Measurements from ENCODE around the gene ZFHX2. TPM values are rescaled to one million over a fixed set of nuclear protein-coding genes. Genes with fewer than 3 reads are reported as not detected.
A peak's percentile ranks its signal among the peaks of the same experiment; 100 is the strongest.

The ZFHX2 gene
- total and polyA plus RNA-seq, 2 of the 13 experiments (the other 11 are each of a cell fraction or from before 2014, with no cell fraction given): 0.17 to 0.44 TPM

DNA sequence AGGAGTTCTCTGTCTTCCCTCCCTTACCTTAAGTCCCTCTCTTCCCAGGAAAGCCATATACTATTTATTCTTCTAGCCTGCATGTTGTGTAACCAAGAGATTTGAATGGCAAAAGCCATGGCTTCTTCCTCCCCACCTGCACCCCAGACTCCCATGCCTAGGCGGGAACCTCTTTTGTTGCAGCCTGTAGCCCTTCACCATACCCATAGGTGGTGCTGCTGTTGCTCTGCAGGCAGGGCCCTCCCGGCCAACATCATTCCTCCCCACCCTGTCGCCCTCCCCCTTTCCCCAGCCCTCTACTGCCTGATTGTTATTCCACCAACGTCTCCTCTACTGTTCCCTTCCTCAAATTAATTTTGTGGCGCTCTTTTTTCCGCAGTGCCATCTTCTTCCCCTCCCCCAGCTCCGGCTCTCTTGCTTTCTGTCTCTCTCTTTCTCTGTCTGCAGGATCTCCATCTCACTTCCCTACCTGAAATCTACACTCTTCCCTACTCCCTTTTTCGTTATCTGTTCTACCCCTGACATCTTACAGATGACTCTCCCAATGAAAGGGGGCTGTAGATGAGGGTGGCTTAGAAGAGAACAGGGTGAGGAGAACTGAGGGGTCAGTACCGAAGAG, 68.2 kb downstream of the ZFHX2 start (continued):
- TF ChIP-seq, protein P1, sequence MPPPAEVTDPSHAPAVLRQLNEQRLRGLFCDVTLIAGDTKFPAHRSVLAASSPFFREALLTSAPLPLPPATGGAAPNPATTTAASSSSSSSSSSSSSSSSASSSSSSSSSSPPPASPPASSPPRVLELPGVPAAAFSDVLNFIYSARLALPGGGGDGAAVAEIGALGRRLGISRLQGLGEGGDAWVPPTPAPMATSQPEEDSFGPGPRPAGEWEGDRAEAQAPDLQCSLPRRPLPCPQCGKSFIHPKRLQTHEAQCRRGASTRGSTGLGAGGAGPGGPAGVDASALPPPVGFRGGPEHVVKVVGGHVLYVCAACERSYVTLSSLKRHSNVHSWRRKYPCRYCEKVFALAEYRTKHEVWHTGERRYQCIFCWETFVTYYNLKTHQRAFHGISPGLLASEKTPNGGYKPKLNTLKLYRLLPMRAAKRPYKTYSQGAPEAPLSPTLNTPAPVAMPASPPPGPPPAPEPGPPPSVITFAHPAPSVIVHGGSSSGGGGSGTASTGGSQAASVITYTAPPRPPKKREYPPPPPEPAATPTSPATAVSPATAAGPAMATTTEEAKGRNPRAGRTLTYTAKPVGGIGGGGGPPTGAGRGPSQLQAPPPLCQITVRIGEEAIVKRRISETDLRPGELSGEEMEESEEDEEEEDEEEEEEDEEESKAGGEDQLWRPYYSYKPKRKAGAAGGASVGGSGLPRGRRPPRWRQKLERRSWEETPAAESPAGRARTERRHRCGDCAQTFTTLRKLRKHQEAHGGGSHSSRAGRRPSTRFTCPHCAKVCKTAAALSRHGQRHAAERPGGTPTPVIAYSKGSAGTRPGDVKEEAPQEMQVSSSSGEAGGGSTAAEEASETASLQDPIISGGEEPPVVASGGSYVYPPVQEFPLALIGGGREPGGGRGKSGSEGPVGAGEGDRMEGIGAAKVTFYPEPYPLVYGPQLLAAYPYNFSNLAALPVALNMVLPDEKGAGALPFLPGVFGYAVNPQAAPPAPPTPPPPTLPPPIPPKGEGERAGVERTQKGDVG (CRISPR knock-in tag; IDR thresholded peaks at IDR 0.05; ENCODE audit: borderline replicate concordance): no peak
- TF ChIP-seq ZNF10 (CRISPR knock-in tag; IDR thresholded peaks at IDR 0.05; ENCODE audit: borderline replicate concordance, low read depth) (no peak), EED (CRISPR knock-in tag; IDR thresholded peaks at IDR 0.05) (no peak), ZNF619 (CRISPR knock-in tag; IDR thresholded peaks at IDR 0.05) (0 out of 2 replicates have a peak, but pooled peaks have one; percentile 44), JUNB (CRISPR knock-in tag; IDR thresholded peaks at IDR 0.05; ENCODE audit: borderline replicate concordance) (0 out of 2 replicates have a peak, but pooled peaks have one; percentile 58), CBX2 (IDR thresholded peaks at IDR 0.05; ENCODE audit: low read depth, low read length) (no peak), CBX2 (CRISPR knock-in tag; IDR thresholded peaks at IDR 0.05; ENCODE audit: low read depth) (no peak), ISL2 (CRISPR knock-in tag; IDR thresholded peaks at IDR 0.05) (no peak), ZSCAN5A (CRISPR knock-in tag; IDR thresholded peaks at IDR 0.05; ENCODE audit: borderline replicate concordance) (no peak), FOXP1 (IDR thresholded peaks at IDR 0.05) (no peak), FOXP1 (CRISPR knock-in tag; IDR thresholded peaks at IDR 0.05) (no peak), SMAD9 (CRISPR knock-in tag; IDR thresholded peaks at IDR 0.05) (no peak), RAD21 (CRISPR knock-in tag; IDR thresholded peaks at IDR 0.05) (peak; percentile 80), GRHL1 (CRISPR knock-in tag; conservative IDR thresholded peaks at IDR 0.05) (no peak), ZNF589 (CRISPR knock-in tag; conservative IDR thresholded peaks at IDR 0.05) (no peak), HCFC1 (IDR thresholded peaks at IDR 0.05; ENCODE audit: low read depth, low read length) (no peak), TGIF2 (CRISPR knock-in tag; IDR thresholded peaks at IDR 0.05) (no peak)
- TF ChIP-seq, protein P2, sequence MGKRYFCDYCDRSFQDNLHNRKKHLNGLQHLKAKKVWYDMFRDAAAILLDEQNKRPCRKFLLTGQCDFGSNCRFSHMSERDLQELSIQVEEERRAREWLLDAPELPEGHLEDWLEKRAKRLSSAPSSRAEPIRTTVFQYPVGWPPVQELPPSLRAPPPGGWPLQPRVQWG (CRISPR knock-in tag; IDR thresholded peaks at IDR 0.05; ENCODE audit: borderline replicate concordance, low read depth): no peak
- TF ChIP-seq, protein P3, sequence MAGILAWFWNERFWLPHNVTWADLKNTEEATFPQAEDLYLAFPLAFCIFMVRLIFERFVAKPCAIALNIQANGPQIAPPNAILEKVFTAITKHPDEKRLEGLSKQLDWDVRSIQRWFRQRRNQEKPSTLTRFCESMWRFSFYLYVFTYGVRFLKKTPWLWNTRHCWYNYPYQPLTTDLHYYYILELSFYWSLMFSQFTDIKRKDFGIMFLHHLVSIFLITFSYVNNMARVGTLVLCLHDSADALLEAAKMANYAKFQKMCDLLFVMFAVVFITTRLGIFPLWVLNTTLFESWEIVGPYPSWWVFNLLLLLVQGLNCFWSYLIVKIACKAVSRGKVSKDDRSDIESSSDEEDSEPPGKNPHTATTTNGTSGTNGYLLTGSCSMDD (CRISPR knock-in tag; IDR thresholded peaks at IDR 0.05): no peak

Data from HepG2 (cell line).